TTC549 (cell line): ENCODE results near the gene NUDT8.

Source experiments
- FAIRE-seq: peaks from 2 replicates; lab custom pipeline; 2012; peaks lifted over from hg19 to GRCh38; lab: Jason Lieb, UNC

Gene NUDT8, protein sequence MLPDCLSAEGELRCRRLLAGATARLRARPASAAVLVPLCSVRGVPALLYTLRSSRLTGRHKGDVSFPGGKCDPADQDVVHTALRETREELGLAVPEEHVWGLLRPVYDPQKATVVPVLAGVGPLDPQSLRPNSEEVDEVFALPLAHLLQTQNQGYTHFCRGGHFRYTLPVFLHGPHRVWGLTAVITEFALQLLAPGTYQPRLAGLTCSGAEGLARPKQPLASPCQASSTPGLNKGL

DNA sequence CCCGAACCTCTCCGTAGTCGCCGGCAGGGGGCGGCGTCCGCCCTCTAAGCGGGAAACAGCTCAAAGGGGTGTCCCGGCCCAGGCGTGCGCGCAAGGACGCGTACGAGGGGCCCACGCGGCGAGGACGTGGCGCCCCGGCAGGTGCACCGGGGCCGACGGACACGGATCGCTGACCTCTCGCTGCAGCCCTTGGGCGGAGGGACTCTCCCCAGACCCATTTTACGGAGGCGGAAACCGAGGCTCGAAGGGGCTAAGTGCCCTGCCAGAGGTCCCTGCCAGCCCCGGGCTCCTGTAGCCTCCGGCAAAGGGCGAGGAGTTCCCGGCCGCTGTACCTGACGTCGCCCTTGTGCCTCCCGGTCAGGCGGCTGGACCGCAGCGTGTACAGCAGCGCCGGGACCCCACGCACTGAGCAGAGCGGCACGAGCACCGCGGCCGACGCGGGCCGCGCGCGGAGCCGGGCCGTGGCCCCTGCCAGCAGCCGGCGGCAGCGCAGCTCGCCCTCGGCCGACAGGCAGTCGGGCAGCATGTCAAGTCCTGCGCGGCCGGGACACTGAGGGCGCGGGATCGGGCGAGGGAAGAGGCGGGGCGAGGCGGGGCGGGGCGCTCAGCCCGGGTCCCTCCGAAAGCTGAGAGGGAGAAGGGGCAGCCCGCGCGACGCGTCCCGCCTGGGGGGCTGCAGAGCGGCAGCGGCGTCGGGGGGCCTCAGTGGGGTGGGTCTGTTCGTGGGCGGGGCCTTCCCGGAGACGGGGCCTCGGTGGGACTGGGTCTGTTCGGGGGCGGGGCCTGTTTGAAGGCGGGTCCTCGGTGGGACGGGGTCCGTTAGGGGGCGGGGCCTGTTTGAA is at the start of gene NUDT8:
Gene NUDT8, minus strand, starts transcription at position 552 of the 842 bp plus-strand sequence. Its CDS starts 26 bp downstream, at position 526.
- no peak for FAIRE-seq

DNA sequence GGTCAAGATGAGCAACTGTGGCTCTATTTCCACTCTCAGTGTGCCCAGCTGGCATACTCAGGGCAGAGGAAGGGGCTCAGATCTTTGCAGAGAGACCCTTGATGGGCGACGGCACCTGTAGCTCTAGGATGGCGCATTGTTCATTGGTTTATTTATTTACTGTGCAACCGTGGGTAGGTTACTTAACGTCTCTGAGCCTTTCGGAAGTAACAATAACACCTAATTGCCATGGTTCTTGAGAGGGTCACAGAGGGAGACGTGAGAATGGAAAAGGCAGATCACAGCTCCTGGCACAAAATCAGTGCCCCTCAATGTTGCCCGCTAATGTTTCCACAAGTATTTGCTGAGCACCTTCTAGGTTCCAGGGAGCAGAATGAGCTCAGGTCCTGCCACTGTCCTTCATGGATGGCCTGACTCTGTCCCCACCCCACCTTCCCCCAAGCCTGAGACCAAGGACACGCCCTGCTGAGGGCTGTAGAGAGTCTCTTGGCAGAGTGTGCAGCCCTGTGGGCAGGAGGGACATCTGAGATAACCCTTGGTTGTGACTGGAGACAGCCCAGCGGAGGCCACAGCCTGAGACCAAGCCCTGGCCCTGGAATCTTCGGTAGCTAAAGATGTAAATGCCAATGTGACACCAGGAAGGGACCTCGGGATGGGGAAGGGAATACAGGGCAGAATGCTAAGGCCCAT is 45.5 kb upstream of the NUDT8 start:
- FAIRE-seq: no peak

DNA sequence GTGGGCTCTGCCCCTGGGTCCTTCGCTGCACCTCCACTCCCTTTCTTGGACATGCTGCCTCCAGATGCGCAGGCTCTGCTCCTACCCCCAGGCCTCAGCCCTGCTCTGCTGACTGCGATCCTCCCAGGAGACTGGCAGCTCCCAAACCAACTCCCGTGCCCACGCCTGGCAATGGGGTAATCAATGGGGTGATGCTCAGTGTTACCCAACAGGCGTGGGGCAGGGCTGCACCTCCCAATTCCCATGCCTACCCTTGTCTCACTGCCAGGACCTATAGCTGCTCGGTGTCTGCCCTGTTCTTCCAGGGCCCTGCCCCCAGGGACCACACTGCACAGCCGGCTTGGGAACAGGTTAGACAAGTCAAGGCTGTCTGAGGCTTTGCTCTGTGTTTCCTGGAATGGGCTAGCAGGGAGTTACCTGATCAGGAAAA is 44.7 kb upstream of the NUDT8 start, which contains the start of gene ALDH3B2:
Gene ALDH3B2, minus strand, starts transcription at position 182 of the 430 bp plus-strand sequence. CDS start 7,688 bp downstream, outside the sequence.
- no peak for FAIRE-seq

DNA sequence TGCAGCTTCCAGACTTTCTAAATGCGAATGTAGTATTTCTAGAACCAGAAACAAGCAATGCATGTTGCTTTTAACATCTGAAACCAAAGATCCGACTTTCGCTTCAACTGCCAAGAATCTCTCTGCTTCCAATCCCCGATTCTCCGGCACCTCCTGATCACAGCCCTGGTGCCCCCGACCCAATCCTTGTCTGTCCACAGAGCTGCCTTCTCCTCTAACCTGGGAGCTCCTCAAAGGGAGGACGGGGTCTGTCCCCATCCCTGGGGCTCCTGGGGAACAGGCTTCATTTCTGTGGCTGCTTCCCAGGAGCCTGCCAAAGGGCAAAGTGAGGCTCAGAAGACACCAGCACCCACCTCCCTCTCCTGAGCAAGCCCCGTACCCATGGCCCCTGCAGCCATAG is 44.2 kb upstream of the NUDT8 start:
- no peak for FAIRE-seq

DNA sequence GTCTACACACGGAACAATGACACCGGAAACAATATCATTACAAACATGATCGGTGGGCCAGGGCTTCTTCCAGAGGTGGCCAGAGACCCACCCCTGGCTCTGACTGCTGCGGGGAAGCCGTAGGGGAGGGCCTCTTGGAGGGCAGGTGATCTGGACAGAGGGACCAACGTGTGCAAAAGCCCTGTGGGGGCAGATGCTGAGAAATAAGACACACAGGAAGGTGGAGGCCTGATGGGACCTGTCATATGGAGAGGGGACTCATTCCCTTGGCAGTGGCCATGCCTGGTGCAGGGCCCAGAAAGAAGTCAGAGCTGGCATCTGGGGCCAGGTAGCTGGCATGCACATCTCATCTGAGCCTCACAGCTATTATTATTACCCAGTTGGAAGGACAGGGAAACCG is 43.6 kb upstream of the NUDT8 start:
- FAIRE-seq: no peak

DNA sequence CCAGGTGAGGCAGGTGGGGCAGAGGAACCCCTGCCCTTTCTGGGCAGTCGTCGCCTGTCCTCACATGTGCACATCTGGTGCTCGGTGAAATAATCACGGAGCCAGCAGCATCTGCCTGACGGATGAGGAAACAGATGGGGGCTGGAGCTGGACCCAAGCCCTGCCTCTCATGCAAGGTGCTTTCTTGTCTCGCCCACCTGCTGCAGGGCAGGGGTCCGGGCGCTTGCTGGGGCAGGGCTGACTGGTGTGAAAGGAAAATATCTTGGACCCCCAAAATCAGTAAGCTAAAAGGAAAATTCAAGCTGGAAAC is 41.4 kb upstream of the NUDT8 start:
- FAIRE-seq: no peak

DNA sequence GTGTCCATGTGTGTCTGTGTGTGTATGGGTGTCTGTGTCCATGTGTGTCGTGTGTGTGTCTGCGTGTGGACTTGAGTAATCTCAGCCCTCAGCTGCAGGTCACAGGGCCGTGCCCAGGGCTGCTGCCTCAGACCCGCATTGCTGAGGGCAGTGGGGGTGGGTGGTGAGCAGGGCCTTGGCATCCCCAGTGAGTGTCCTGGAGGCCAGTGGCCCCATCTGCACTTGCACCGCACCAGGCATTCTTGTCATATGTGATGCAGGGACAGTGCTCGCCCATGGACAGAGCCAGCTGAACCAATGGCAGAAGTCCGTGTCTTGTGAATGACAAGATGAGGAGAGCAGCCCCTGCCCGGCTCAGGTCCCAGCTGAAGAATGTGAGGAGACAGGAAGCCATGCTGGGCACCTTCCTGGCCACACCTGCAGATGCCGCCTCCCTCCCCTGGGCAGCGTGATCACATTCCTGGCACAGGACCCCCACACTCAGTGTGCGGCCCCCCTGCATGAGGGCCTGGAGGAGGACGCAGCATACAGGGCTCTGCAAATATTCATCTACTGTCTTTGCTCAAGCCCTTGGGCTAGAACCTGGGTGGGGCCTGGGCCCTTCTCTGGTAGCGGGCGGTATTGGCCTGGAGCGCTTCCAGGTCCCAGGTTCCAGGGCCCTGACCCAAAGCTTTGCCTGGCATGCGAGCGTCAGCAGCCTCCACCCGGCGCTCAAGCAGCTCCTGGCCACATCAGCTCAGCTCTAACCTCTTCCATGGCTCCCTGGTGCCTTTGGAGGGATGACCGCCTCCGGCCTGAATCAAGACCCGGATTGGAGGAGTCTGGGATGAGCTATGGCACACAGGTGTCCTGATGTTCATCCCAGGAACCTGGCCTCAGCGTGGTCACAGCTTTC is 40.8 kb upstream of the NUDT8 start:
- no peak for FAIRE-seq

DNA sequence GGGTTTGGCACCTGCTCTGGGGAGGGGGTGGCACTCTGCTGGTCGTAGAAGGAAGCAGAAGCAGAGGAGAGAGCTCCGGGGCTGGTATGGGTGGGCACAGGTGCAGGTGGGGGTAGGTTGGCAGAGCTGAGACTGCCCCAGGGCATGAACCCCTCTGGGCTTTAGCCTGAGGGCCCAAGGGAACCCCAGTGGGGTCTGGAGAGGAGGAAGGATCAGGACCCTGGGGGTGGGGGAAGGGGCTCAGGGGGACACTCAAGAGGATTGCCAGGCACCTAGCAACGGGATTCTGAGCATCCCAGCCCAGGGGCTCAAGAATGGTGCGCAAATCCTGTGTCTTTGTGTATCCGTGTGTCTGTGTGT is 38.4 kb upstream of the NUDT8 start:
- FAIRE-seq: no peak

DNA sequence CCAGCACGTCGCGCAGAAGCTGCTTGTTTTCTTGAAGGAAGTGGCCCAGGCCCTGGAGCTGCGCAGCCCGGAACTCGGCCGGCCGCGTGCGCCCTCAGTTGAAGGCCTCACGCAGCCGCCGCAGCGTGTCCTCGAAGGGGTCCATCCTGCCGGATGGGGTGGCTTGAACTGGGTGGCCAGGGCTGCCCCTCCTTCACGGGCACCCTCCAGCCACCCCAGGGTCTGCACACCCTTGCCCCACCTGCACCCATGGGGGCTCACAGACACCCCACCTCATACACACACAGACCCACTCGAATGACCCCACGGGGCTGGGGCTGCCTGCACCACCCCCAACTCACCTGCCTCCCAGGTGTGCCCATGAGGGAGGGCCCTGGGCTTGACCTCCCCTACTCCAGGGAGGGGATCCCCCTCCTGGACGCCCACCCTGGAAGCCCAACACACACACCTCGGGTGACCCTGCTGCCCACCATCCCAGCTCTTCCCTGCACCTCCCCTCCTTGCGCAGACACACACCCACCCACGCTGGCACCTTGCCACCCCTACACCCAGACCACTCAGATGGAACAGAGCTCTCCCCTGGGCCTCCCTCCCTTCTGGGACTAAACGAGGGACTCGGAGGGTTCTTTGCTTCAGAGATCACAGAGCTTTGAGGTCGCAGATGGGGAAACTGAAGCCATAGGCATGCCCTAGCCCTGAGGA is 37.9 kb upstream of the NUDT8 start:
- FAIRE-seq: no peak

DNA sequence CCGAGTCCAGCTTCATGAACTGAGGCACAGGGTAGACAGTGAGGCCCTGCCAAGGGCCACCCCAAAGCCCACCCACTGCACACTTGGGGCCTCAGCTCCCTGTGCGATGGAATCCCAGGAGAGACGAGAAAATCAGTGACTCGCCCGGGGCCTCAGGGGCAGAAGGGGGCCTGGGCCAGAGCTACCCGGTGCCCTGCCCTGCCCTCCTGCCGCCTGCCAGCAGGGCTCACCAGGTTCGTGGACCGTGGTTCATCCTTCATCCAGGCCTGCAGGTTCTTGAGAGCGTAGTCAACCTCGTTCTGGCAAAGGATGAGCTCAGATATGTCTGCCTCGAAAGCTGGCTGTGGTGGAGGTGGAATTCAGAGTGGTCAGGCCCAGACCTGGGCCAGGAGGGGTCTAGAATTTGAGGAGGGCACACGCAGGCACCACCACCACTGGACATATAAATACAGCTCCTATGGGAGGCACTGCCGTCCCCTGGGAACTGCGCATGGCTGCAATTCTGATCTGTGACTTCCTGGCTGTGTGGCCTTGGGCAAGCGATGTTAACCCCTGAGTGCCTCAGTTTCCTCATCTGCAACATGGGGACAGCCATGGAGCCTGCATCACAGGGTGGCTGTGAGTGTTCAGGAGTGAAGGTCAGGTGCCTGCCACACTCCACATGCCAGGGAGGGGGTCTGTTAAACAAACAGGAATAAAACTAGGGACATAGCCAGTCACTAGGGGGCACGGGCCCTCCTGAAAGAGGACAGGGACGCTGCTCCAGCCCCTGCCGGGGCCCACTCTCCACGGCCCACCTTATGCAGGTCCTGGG is 37.1 kb upstream of the NUDT8 start:
- FAIRE-seq: no peak

DNA sequence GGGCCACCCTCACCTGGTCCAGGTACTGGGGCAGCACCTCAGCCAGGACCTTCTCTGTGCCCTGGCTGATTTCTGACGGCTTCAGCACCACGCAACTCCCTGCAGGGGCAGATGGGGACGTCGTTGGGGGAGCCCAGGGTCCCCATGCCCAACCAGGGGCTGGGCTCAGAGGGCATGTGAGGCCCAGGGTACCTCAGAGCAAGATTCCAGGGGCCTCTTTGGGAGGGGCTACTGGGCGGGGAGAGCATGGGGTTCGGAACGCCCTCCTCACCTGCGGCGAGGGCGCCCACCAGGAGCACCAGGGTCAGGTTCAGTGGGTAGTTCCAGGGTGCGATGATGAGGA is 36.5 kb upstream of the NUDT8 start:
- no peak for FAIRE-seq

DNA sequence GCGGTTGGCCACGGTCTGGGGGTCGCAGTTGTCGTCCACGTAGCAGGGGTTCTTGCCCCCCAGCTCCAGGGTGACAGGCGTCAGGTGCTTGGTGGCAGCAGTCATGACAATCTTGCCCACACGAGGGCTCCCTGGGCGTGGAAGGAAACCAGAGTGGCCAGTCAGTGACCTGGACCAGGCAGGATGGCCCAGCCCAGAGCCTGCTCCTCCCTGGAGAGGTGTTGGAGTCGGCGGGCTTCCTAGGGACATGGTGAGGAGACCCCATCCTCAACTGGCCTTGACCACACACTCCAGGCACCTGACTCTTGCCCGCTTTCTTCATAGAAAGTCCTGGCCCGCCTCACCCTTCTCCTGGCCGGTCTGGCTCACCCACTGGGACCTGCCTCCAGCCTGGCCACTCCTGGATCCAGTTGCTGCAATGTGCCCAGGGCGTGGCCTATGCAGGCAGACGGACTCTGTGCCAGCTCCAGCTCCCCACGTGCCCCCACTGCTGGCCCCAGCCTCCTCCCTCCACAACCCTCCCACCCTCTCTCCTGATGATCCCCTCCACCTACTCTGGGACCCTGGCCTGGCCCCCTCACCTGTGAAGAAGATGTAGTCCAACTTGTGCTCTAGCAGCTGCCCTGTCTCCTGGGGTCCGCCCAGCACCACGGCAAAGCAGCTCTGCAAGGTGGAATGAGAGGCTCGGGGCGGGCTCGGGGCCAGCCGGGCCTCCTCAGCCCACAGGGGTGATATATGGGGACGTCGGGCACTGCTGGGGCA is 36.0 kb upstream of the NUDT8 start:
- FAIRE-seq: no peak

DNA sequence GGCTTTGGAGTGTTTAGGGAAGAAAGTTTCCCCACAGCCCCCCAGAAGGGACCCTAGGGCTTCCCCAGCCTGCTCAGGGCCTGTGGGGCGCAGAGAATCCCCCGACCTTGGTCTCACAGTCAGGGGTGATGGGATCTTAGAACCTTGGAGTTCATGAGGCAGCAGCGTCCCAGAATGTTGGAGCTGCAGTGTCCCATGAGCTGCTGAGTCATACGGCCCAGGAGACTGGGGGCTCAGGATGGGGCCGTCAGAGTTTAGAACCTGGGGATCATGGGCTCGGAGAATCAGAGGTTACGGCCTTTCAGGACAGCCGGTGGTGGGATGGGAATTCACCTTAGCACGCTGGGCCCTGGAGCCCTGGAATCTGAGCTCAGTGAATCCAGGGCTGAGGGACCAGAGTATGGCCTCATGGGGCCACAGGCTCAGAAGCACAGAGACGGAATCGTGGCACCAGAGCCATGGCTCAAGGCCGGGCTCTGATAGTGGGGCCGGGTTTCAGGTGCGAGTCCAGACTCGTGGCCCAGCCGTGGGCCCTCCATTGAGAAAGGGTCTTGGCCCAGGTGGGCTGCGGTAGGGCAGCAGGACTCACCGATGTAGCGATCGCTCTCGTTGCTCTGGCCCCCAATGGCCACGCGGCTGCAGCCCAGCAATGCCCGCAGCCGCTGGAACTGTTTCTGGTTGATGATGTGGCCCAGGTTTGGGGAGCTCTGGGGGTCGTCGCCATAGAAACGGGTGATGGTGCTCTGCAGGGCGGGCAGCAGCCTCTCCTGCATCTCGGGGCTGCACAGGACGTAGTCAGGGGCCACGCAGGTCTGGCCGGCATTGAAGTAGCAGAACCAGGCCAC is 35.2 kb upstream of the NUDT8 start:
- no peak for FAIRE-seq

DNA sequence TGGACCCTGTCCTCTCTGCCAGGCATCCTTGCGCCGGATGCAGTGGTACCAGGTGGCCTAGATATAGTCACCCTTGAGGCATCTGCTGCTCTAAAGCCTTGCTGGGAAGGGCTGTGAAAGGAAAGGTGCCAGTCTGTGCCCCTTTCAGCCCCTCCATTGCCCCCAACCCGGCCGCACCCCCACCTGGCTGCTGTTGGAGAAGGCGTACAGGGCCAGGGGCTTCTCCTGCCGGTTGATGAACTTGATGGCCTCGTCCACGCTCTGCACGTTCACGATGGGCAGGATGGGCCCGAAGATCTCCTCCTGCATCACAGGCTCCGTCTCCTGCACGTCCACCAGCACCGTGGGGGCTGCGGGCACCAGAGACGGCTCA is 34.5 kb upstream of the NUDT8 start:
- no peak for FAIRE-seq

DNA sequence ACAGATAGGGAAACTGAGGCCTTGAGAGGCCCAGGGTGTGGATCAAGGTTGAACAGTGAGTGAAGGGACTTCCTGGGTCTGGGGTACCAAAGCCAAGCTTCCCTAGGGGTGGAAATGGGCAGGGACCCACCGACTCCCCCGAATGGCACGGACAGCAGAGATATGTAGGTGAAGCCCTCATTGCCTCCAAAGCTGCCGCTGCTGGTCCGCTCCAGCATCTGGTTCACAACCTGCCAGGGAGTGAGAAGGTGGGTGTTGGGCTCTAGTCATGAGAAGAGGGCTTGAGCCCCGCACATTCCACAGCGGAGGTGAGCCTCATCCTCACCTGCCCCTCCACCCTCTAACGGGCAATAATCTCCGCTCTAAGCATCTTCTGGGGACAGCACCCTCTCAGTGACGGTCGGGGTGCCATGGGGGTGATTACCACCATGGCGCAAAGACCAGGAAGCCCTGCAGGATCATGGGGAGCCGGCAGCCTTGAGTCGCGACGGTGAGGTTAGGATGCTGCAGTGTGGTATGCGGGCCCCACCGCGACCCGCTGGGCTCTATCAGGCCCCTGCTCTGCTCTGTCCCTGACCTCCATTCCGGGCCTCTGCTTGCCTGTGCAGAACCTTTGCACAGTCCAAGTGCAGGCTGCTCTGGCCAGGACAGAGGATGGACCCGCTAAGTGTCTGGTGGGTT is 33.9 kb upstream of the NUDT8 start:
- no peak for FAIRE-seq

DNA sequence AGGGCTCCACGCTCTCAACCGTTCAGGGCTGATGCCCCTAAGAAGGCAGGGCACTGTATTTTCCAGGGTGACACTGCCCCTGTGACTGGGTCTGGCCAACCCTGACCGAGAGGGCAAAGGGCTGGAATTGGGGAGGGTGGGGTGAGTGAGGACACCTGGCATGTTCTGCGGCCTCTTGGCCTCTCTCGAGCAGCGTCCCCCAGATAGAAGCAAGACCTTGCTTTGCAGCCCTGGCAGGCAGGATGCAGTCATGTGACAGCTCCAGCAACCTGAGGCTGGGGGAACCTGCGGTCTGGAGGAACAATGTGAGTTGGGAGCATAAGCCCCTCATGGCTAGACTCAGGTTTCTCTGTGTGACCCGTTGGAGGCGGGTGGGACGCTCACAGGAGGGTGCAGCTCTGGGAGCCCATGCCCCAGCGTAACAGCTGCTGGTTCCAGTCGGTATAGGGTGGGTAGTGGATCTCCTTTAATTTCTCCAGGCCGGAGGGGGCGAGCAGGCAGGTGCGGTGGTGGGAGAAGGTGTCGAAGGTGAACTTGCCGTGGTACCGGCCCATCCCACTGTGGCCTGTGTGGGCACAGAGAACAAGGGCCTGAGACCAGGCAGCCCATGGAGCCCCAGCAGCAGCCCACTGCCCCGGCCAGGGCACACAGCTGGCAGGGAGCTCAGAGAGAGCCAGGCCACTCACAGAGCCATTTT is 33.2 kb upstream of the NUDT8 start:
- no peak for FAIRE-seq

DNA sequence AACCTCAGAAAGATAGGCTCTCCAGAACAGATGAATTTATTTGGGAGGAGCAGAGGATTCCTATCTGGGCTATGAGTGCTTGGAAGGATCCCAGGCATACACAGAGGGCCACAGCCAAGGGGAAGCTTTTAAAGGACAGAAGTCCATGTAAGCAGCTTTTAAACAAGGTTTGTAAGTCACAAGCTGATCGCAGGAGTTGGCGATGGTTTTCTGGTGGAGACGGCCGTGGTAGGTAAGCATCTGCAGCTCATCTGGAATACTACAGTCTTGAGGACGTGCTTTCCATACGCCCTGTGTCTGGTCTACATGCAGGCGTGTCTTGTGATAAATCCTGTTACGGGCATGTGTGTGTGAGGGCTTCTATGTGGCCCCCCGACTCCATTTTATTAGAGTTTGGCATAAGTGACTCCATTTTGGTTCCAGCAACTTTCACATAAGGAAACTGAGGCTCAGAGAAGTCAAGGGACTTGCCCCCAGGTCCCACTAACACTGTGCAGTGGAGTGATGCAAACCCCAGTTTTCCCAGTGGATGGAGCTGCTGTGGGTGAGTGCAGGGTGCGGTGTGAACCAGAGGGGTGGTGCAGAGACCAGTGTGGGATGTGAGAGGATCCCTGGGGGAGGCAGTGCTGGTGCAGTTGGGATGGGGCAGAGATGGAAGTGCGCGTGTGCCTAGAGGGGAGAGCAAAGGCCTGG is 32.6 kb upstream of the NUDT8 start:
- no peak for FAIRE-seq
